Activated B cell treated with CpG ODN at 0.5 μM for 24 hours (primary cell): ENCODE results near the gene NEDD4. TPM values are rescaled to one million over a fixed set of nuclear protein-coding genes. Genes with fewer than 3 reads are reported as not detected.
A peak's percentile ranks its signal among the peaks of the same experiment; 100 is the strongest.

Experiments
- ATAC-seq: fragments of 200-7000 bp; cut with Tn5 transposase; one replicate; pipeline ENCODE4 v1.10.0; 2021; ENCODE audit warnings: low read depth, mild to moderate bottlenecking, moderate library complexity
- CTCF ChIA-PET: fragments of 350-600 bp; sonication (Branson Sonifier 250); formaldehyde crosslinking; loops from one replicate; lab custom pipeline; 2021; ENCODE audit warnings: antibody characterized with exemption; lab: Charles Lee
- POLR2A ChIA-PET: fragments of 350-600 bp; sonication (Branson Sonifier 250); formaldehyde crosslinking; loops from one replicate; lab custom pipeline; 2021; ENCODE audit warnings: antibody characterized with exemption; lab: Charles Lee
- DNase-seq: peaks from one replicate; pipeline ENCODE4 v3.0.0; 2022
- H3K27ac Mint-ChIP-seq: one replicate; pipeline ENCODE4 v1.8.0; 2020; ENCODE audit warnings: mixed read lengths
- H3K27me3 Mint-ChIP-seq: one replicate; pipeline ENCODE4 v1.8.0; 2021; ENCODE audit warnings: mixed read lengths
- H3K36me3 Mint-ChIP-seq: one replicate; pipeline ENCODE4 v1.8.0; 2021; ENCODE audit warnings: low read depth, mixed read lengths
- H3K4me1 Mint-ChIP-seq: one replicate; pipeline ENCODE4 v1.8.0; 2021; ENCODE audit warnings: mixed read lengths
- H3K4me3 Mint-ChIP-seq: one replicate; pipeline ENCODE4 v1.8.0; 2020; ENCODE audit warnings: mild to moderate bottlenecking, mixed read lengths
- H3K9me3 Mint-ChIP-seq: one replicate; pipeline ENCODE4 v1.8.0; 2020; ENCODE audit warnings: mixed read lengths
- CTCF ChIP-seq: fragments of 200-600 bp; IDR thresholded peaks from one replicate; pipeline ENCODE4 v1.8.0; 2022; ENCODE audit warnings: antibody characterized with exemption, mild to moderate bottlenecking
- intact Hi-C: fragments of 100-400 bp; cut with micrococcal nuclease; formaldehyde crosslinking; loops from one replicate; pipeline ENCODE4 v1.15.1; 2024
- total RNA-seq: library from RNA; stranded (reverse); gene quantifications from 2 replicates; pipeline ENCODE4 v1.2.3, GENCODE V29; 2022

Gene NEDD4
- total RNA-seq, 1 donor from 2014 or later = 0.47 TPM

- no peak for ATAC-seq
- DNase-seq = no peak
- intact Hi-C loops = loop anchor here (2.0 to 10.0 kb wide), 2 partner anchors 254 to 372 kb away; partner anchors contain the start of gene TEX9
- Mint-ChIP-seq H3K4me1 (peaks cover 10% of the 10 kb centered on the region), H3K9me3 (no peaks in the 10 kb centered on the region), H3K4me3 (peak overlapping the region; percentile 89), H3K36me3 (no peaks in the 10 kb centered on the region), H3K27ac (no peak overlapping the region), H3K27me3 (peaks cover 16% of the 10 kb centered on the region)
- ChIA-PET POLR2A (no interaction called here), CTCF (no interaction called here)
- TF ChIP-seq CTCF = no peak
Measured at GRCh38 chr15:55992769-55993110, 672 bp downstream of the NEDD4 start.

- Mint-ChIP-seq H3K27ac (no peak overlapping the region), H3K4me3 (peak overlapping the region; percentile 89), H3K36me3 (no peaks in the 10 kb centered on the region)
Measured at GRCh38 chr15:55991802-55992768, 1.3 kb downstream of the NEDD4 start.

GRCh38 chr15:55990998-55991397, 2.4 kb downstream of the NEDD4 start:
- ChIA-PET CTCF (no interaction called here), POLR2A (no interaction called here)
- no peak for ATAC-seq
- Mint-ChIP-seq H3K36me3 (no peaks in the 10 kb centered on the region), H3K27ac (no peak overlapping the region), H3K4me3 (no peak overlapping the region), H3K9me3 (no peaks in the 10 kb centered on the region), H3K27me3 (peaks cover 7% of the 10 kb centered on the region), H3K4me1 (peaks cover 10% of the 10 kb centered on the region)
- no peak for DNase-seq
- intact Hi-C loops = loop anchor here (10.0 kb wide), 1 partner anchor 374 kb away; the partner anchor contains the start of gene TEX9
- TF ChIP-seq CTCF = no peak

More at GRCh38 chr15:55991802-55992768, 1.3 kb downstream of the NEDD4 start:
- DNase-seq (no peak), ATAC-seq (no peak)
- ChIA-PET CTCF (no interaction called here), POLR2A (no interaction called here)
- H3K9me3 Mint-ChIP-seq = no peaks in the 10 kb centered on the region
- peaks cover 15% of the 10 kb centered on the region for H3K27me3 Mint-ChIP-seq
- TF ChIP-seq CTCF = no peak
- peaks cover 10% of the 10 kb centered on the region for H3K4me1 Mint-ChIP-seq
- intact Hi-C loops = loop anchor here (2.0 to 10.0 kb wide), 2 partner anchors 255 to 373 kb away; partner anchors contain the start of gene TEX9

GRCh38 chr15:55990516-55990915, 2.9 kb downstream of the NEDD4 start:
- Mint-ChIP-seq H3K9me3 (no peaks in the 10 kb centered on the region), H3K4me3 (no peak overlapping the region), H3K27ac (no peak overlapping the region), H3K36me3 (no peaks in the 10 kb centered on the region), H3K27me3 (peaks cover 7% of the 10 kb centered on the region), H3K4me1 (peaks cover 10% of the 10 kb centered on the region)
- ChIA-PET CTCF (no interaction called here), POLR2A (no interaction called here)
- no peak for DNase-seq
- TF ChIP-seq CTCF = no peak
- no peak for ATAC-seq
- intact Hi-C loops = loop anchor here (10.0 kb wide), 1 partner anchor 374 kb away; the partner anchor contains the start of gene TEX9

- H3K4me1 Mint-ChIP-seq = peaks cover 10% of the 10 kb centered on the region
- H3K27ac Mint-ChIP-seq = no peak overlapping the region
- ChIA-PET POLR2A (no interaction called here), CTCF (no interaction called here)
- peaks cover 7% of the 10 kb centered on the region for H3K27me3 Mint-ChIP-seq
- no peaks in the 10 kb centered on the region for H3K9me3 Mint-ChIP-seq
- no peaks in the 10 kb centered on the region for H3K36me3 Mint-ChIP-seq
- DNase-seq (no peak), ATAC-seq (no peak)
- no peak for TF ChIP-seq CTCF
- intact Hi-C loops = no loop called here
- no peak overlapping the region for H3K4me3 Mint-ChIP-seq
Measured at GRCh38 chr15:55989383-55989782, 4.0 kb downstream of the NEDD4 start.
